Panc1 (cell line): ENCODE data around the gene ARMCX6.

Experiments
- CTCF ChIP-seq: fragments of 450-650 bp; IDR thresholded peaks from 2 replicates; pipeline ENCODE4 v1.5.1; 2017; ENCODE audit warnings: mild to moderate bottlenecking
- REST ChIP-seq, 2 experiments: IDR thresholded peaks; 2 replicates each; pipeline ENCODE4 v1.6.1; 2011 to 2012; ENCODE audit warnings: low read depth in 2 of 2, control low read depth in 1 of 2, low read length in 1 of 2, mild to moderate bottlenecking in 1 of 2, moderate library complexity in 1 of 2; ENCODE audit not compliant: insufficient read depth in 1 of 2
- TCF7L2 ChIP-seq: IDR thresholded peaks from 2 replicates; pipeline ENCODE4 v1.6.1; 2011; ENCODE audit warnings: mild to moderate bottlenecking, low read depth, low read length, inconsistent platforms

GRCh38 chrX:101655534-101655933, 37.7 kb upstream of the ARMCX6 start:
- TF ChIP-seq CTCF (no peak), REST (IDR thresholded peaks at IDR 0.05; ENCODE audit: insufficient read depth in 1 of 2, low read depth in 2 of 2, low read length in 1 of 2) (no peak), TCF7L2 (no peak)
